Activated T-cell treated with anti-CD3 and anti-CD28 coated beads for 4 hours (primary cell): ENCODE measurements around the gene VBP1.
A peak's percentile ranks its signal among the peaks of the same experiment; 100 is the strongest.
"Not testable (repeated sequence)": the region's sequence is repeated elsewhere in the genome, so short reads cannot be mapped to it uniquely, and the experiment has no call there.

Experiments
- DNase-seq: peaks from one replicate; pipeline ENCODE4 v3.0.0-alpha.2; 2020

Gene VBP1, protein sequence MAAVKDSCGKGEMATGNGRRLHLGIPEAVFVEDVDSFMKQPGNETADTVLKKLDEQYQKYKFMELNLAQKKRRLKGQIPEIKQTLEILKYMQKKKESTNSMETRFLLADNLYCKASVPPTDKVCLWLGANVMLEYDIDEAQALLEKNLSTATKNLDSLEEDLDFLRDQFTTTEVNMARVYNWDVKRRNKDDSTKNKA

DNA sequence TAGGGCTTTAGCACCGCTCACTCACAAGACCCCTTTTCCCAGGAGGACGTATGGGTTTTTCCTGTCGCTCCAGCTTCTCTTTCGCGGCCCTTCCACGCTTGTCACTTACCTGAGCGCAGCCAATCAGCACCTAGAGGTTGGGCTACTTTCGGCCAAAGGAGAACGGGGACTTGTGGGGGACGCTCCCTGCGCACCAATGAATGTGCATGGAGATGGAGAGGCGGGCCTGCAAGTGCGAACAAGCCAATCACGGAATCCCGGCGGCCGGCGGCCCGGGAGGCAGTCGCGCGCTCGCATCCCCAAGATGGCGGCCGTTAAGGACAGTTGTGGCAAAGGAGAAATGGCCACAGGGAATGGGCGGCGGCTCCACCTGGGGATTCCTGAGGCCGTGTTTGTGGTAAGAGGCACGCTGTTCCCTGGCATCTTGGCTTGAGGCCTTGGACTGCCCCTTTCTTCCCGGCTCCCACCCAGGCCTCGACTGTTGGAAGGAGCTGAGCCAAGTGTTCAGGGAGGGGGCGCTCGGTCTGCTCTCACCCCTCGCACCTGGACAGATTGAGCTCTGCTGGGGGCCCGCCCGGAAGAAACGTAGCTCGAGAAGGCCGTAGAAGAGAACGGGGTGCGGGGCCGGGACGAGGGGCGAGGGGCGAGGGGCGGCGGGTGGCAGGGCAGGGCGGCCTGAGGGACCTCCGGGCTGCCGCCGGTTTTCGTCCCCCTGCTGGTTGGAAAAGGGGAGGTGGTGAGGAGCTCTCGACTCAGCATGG is at the start of gene VBP1:
TSS of gene VBP1 (plus strand) at position 282 of the 761 bp plus-strand sequence. CDS start at position 305, 23 bp downstream.
- peak; percentile 69 for DNase-seq

DNA sequence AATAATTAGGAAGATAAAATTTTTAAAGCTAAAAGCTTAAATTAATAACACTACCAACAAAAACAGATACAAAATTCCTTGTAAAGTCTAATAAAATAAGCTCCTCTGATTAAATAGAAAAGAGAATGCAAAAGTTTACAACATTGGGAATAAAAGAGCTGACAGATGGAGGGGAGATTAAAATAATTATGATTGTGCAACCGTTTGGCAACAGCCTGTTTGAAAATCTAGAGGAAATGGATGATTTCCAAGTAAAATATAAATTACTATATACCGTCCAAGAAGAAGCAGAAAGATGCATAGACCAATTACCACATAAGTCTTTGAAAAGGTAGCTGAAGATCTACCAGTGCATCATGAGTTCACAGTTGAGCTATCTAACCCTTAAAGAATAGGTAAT is 46.4 kb upstream of the VBP1 start:
- DNase-seq, result no peak

DNA sequence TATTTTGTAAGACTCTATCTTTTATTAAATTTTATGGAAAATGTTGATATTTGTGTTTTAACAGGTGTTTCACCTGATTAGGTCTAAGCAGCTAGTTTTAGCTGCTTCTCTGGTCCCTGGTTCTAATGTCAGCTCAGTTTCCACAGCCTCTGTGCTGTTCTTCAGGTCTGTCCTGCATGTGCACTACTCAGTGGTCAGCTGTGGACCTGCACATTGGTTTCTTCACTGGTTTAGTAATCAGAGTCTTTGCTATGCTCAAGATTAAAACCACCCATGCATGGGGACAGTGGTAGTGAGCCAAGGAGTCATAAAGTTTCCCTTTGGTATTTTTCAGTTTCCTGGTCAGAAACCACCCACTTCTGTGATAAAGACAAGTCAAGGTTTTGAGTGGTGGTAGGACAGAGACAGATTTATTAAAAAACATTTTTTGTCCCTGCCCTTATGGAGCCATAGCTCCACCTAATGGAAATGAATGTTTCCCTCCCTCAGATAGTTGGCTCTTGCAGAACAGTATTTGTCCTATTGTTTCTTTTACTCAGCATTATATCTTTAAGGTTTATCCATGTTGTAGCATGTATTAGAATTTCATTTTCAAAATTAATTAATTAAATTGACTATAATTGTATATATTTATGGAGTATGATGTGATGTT is 36.8 kb upstream of the VBP1 start:
- DNase-seq, result no peak

DNA sequence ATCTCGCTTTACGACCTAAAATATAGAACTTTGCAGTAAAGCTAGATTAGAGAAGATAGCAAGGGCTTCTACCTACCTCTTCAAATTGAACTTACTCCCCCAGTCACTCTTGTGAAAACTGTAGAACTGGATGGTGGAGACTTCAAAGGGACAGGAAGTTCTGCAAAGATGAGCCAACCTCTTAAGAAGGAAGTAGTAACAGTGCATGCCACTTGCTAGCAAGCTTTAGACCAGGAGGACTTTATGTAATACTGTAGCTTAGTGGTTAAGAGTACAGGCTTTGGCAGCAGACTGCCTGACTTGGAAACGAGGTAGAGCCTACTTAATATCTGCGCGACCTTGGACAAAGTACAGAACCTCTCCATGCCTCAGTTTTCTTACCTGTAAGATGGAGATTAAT is 27.5 kb upstream of the VBP1 start:
- no peak for DNase-seq

DNA sequence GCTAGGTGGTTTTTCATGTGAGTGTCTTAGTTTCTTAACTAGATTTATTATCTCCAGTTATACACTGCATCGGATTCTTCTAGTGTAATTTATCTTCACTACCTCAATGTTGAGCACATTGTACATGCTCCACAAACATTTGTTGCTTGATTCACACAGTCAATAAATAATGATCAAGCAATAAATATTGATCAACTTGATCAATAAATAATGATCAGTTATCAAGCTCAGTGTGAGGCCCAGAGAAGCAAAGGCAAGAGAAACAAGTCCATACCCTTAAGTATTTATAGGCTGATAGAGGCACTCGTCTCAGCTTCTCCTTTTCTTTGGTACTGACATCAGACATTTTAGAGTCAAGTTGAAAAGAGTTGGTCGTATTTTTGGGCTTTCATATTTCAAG is 5.1 kb upstream of the VBP1 start:
- DNase-seq, result no peak

DNA sequence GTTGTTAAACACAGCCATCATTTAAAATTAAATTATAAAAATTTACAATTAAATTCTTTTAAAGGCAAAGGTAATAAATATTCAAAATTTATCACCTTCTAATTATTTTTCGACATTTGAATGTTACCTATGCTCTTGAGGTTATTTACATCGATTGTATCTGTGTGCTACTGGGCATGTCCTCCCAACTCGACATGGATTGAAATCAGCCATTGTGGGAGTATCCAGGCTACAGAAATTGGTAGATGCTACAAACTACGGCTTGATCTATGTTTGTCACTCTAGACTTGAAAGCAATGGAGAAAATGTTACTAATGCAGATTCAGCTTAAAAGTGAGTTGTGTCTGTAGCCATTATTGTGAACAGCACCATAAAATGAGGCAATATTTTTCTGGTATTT is 2.5 kb upstream of the VBP1 start:
- DNase-seq, result no peak

DNA sequence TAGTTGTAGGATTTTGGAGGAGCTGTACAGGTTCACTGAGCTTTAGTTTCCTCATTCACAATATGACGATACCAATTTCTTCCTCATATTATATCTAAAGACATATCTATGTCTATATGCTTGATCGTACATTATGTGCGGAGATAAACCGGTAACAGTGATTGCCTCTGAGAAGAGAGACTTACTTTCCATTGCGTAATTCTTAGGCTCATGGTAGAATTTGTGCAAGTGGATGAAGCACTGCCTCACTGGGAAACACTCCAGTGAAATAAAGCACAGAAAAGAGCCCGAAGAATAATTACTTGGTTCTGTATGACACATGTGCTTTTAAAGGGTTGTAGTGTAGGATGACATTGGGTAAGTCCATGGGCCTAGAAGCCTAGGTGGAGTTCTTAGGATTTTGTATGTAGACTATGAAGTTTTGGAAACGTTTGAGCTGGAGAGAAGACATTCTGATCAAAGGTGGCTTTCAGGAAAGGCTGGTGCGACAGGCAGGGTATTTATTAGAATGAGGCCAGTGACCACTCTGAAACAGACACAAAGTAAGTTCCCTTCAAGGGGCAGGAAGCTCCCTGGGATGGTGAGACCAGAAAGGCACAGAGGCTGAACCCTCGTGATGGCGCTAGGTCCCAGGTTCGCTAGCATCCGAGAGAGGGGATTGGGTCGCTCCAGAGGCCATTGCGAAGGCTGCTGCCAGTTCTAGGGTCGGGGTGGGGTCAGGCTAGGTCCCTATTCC is 649 bp upstream of the VBP1 start:
- no peak for DNase-seq

DNA sequence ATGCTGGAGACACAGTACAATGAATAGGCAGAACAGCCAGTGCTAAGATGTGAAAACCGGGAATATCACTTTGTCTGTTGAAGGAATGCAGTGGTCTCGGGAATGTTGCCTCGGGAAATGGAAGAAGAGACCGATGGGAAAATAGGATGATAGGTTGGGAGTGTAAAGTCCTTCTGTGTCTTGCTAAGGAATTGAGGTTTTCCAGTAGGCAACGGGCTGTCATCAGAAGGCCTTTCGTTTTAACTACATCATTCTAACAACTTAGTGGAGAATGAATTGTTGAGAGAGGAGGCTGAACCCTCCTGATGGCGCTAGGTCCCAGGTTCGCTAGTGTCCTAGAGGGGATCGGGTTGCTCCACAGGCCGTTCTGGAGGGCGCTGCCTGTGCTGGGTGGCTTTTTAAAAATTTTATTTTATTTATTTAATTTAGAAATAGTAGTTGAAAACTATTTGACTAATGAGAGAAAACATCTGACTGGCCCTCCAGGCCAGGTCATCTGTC is 730 bp downstream of the VBP1 start:
- DNase-seq, result no peak

DNA sequence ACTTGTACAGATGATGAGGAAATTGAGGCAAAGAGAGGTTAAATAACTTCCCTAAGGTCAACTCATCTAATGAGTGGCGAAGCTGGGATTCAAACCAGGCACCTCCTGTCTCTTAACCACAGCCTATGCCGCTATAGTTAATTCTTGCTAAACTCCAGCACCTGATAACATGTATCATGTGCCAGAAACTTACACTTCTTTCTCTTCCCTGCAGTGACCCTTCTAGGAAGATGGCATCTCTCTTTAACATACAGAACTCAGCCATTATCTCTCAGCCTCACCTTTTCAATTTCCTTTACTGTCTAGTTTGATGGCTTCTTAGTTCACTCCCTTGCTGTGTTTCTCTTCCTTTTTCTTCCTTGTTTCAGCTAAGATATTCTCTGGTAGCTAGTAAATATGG is 2.5 kb downstream of the VBP1 start:
- DNase-seq, result no peak

DNA sequence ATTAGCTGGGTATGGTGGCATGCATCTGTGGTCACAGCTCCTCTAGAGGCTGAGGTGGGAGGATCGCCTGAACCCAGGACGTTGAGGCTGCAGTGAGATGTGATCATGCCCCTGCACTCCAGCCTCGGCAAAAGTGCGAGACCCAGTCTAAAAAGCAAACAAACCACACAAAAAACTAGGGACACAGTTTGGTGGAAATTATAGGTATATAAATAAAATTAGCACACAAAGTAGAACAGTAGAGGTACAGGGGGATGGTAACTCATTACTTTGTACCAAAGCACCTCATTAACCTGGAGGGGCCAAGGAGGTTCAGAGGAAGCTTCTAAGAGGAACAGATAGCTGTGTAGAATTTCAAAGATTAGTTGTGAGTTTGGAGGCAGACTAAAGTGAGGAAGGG is 5.1 kb downstream of the VBP1 start:
- no peak for DNase-seq

DNA sequence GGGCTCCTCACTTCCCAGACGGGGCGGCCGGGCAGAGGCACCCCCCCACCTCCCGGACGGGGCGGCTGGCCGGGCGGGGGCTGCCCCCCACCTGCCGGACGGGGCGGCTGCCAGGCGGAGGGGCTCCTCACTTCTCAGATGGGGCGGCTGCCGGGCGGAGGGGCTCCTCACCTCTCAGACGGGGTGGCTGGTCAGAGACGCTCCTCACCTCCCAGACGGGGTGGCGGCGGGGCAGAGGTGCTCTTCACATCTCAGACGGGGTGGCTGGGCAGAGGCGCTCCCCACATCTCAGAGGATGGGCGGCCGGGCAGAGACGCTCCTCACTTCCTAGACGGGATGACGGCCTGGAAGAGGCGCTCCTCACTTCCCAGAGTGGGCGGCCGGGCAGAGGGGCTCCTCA is 7.5 kb downstream of the VBP1 start:
- not testable (repeated sequence) for DNase-seq

DNA sequence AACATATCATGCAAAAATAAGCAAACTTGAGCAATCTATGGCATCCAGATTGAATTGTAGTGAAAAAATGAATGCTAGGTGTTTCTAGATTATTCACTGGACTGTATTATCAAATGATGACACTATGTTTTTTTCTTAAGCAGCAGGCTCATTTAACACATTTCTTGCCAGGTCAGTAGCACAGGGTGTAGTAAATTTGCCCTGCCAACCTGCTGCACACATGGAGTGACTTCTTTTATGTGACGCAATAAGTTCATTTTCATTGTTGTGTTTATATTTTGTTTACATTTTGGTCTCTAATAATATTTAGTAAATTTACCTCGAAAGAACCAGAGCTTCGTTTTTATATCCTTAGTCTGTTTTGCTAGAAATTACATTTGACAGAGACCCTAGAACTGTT is 9.5 kb downstream of the VBP1 start:
- no peak for DNase-seq

DNA sequence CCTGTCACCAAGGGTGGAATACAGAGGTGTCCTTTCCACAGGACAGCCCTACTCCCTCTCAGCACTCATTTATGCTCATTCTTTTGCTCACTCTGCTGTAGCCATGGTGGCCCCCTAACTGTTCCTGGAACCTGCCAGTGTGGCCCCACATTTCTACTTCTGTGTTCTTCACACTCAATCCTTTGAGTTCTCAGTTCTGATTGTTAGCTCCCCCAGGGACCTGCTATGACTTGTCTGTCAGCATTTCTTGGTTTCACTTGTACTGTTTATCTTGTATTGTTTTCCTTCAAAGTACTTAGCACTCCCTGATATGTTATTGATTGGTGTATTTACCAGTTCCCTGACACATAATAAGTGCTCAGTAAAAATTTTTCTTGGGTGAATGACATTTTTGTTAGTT is 14.9 kb downstream of the VBP1 start:
- DNase-seq, result no peak

DNA sequence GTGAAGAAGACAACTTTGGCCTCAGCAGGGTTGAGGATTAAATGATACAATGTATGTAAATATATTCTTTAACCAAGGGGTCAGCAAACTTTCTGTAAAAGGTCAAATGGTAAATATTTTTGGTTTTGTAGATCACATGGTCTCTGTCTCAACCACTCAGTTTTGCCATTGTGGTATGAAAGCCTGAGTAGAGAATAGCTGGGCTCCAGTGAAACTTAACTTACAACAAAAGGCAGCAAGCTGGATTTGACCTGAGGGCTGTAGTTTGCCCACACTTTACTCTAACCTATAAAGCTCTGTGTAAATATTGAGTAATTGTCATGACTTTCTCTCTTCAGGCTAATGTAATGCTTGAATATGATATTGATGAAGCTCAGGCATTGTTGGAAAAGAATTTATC is 19.6 kb downstream of the VBP1 start:
- no peak for DNase-seq

DNA sequence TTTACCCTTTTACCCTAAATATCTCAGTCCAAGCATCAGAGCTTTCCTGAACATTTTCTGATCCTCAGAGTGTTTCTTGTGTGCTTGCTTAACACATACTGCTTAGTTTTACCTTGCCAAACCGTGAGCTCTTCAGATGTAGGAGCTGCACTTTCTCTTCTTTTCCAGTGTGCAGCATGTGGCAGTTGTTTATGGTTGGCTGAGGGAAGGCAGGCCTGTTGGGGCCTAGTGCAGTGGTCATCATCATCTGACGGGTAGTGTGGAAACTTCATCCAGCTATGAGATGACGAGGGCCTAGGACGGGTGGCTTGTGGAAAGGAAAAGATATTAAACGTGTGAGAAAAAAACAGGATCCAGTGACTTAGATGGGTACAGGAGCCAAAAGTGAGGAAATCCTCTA is 21.5 kb downstream of the VBP1 start:
- DNase-seq, result no peak

DNA sequence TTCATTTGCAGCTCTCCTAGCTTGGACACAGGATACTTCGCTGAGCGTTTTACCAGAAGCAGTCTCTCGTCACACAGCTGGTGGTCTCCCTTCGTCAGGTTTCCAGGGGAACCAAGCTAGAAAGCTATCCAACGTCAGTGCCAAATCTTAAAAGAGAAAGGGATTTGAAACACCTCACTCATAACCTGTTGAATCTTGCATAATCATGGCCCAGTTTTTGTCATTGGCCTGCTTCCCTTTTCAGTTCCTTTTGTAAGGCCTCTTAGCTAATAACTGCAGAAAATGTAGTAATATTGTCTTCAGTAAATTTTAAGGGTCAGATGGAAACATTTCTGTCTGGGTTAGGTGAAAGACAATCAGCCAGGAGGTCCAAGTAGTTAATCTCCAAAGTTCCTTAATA is 26.0 kb downstream of the VBP1 start:
- no peak for DNase-seq

DNA sequence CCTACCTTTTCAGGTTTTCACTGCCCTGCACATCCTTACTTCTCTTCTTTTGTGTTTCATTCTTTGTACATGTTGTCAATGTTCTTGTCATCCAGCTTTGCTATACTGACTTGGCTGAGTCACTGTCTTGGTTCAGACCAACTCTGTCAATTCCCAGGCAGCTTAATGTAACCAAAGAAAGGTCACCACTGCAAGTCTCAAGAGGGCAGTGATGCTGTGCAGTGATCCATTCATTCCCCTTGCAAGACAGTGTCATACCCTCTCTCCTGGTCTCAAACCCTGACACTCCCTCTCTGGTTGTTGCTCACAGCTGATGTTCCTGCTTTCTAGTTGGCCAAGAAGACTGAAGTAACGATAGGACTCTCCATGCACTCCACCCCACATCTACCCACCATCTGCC is 30.5 kb downstream of the VBP1 start:
- no peak for DNase-seq

DNA sequence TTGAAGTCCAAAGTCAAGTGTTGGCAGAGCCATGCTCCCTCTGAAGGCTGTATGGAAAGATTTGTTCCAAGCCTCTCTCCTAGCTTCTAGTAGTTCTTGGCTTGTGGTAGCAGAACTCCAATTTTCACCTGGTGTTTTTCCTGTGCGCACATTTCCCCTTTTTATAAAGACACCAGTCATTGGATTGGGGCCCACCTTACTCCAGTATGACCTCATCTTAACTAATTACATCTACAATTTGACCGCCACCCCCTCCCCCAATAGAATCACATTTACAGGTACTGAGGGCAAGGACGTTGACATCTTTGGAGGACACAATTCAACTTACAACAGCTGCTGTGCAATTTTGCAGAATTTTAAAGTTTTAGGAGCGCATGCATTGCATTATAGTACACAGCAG is 31.2 kb downstream of the VBP1 start:
- DNase-seq, result no peak

DNA sequence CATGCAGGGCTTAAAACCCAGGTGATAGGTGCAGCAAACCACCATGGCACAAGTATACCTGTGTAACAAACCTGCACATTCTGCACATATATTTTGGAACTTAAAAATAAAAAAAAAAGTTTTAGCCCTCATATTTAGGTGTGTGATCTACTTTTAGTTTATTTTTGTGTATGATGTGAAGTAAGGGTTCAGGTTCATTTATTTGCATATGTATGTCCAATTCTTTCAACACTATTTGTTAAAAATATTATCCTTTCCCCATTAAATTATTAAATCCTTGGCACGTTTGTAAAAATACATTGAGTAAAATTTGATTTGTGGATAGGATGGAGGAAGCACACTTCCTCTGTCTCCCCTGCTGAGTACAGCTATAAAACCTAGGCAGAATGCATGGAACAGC is 35.1 kb downstream of the VBP1 start:
- no peak for DNase-seq

DNA sequence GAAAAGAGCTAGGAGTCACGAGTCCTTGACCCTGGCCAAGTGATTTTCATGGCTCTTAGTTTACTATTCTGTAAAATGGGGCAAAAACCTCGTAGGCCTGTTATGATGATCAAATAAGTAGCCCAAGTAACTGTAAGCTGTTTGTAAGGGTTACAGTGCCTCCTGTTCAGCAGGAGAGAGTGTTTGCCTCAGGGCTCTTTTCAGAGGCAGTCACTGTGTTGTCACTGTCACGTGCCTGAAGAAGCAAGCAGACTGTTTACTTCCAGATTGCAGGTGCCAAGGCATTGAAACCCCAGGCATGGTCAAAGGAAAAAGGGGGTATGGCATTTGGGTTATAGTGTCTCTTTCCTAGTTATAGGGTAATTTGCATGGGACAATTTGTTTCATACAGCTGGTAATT is 43.5 kb downstream of the VBP1 start:
- no peak for DNase-seq

DNA sequence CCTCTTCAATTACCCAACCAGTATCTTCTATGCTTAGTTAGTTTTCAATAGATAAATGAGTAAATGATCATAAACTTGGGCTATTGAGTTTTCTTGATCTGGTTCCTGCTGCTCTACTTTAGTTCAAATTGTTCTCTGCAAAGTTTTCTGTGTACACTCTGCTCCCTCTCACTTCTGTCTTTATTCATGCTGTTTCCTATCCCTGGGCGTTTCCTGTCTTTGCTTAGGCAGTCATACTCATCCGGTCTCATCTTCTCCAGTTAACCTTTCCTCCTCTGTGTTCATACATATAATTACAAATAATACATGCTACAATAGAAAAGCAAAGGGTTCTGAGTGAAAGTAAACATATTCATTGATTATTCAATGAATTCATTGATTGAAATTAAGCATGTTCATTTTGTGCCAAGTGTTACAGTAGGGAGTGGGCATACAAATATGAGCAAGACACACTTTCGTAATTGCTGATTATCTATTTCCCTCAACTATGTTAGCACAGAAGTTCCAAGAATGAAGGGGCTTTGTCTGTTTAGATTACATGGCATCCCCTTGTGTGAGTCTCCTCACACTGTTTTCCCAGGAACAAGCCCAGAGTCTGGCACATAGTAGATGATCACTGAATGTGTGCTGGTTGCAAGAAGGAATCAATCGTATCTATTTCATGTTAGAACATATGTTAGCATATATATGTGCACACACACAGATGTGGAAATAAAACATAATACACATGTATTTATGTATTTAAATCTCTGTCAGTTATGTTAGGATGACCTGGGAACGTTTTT is 46.9 kb downstream of the VBP1 start:
- DNase-seq, result no peak

DNA sequence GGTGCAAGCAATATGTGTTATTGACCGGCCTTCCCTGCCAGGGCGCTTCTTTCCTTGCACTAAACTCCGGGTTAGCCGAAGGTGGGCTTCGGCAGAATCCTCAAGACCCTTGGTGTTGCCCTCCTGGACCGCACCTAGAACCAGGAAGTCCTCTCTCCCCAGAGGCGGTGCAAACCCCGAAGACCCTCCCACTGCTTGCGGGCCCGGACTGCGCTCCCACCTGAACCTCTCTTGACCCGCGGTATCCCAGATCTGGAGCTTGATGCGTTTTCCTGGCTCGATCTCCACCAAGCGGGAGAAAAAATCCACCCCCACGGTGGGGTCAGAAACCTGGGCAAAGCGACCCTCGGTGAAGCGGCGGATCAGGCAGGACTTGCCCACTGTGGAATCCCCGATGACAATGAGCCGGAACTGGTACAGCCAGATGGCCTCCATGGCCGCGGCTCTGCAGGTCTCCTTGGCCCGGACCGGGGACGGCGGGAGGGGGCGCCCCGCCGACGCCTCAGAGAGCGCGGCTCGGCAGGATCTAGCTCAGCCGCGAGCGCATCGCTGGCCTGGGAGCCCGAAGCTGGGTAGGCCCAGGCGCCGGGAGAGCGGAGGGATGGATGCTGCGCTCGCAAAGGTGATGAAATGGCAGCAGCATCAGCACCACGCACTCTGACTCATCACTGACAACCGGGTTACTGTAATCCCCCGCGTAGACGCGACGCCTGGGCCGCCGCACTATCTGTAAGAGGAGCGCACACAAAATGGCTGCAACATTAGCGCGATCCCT is 47.8 kb downstream of the VBP1 start, which contains the start of gene RAB39B:
TSS of gene RAB39B (minus strand) at position 638 of the 775 bp plus-strand sequence. CDS start at position 435, 203 bp downstream.
- DNase-seq, result peak; percentile 55
